ENCODE measurements around the gene ERC2.

The ERC2 gene

GRCh38 chr3:55720614-55721013 is 747.7 kb downstream of the ERC2 start:
- POLR2A ChIA-PET: no interaction called here

GRCh38 chr3:55719508-55719907 is 748.8 kb downstream of the ERC2 start:
- no peaks in the 10 kb centered on the region for H3K36me3 ChIP-seq (ENCODE audit: control insufficient read depth in 2 of 2, insufficient read depth in 1 of 2, low read length in 2 of 2)
- TF ChIP-seq KLF8 (tag by site-specific recombination; IDR thresholded peaks at IDR 0.05) (no peak), ZNF830 (tag by site-specific recombination; IDR thresholded peaks at IDR 0.05; ENCODE audit: low read depth) (no peak), ZNF558 (tag by site-specific recombination; IDR thresholded peaks at IDR 0.05) (no peak), ZNF391 (tag by site-specific recombination; IDR thresholded peaks at IDR 0.05; ENCODE audit: borderline replicate concordance, low read depth) (no peak), PRDM10 (tag by site-specific recombination; IDR thresholded peaks at IDR 0.05) (peak; percentile 70), BCL6B (tag by site-specific recombination; IDR thresholded peaks at IDR 0.05) (no peak), FEZF1 (tag by site-specific recombination; IDR thresholded peaks at IDR 0.05) (peak; percentile 51), ZIC2 (tag by site-specific recombination; IDR thresholded peaks at IDR 0.05) (no peak)
- H3K4me3 ChIP-seq (ENCODE audit: low read depth, low read length): no peak overlapping the region
- H3K27ac ChIP-seq (ENCODE audit: extremely low read depth, low read depth, low read length): no peak overlapping the region
- H3K9me3 ChIP-seq (ENCODE audit: control insufficient read depth, insufficient read depth, low read depth, low read length): no peaks in the 10 kb centered on the region
- CTCF ChIA-PET: interaction anchor here (0.5 to 0.6 kb wide), 2 partner anchors 11 to 532 kb away, joined by 3 to 4 read pairs; no protein-coding TSS in a partner anchor
- peaks cover 5% of the 10 kb centered on the region; the same call in 1 of the 2 replicates for H3K4me1 ChIP-seq (ENCODE audit: control insufficient read depth, insufficient read depth, low read length)
- POLR2A ChIA-PET: no interaction called here

More at GRCh38 chr3:55720614-55721013, 747.7 kb downstream of the ERC2 start:
- no peak overlapping the region for H3K4me3 ChIP-seq (ENCODE audit: low read depth, low read length)
- no peaks in the 10 kb centered on the region for H3K36me3 ChIP-seq (ENCODE audit: control insufficient read depth in 2 of 2, insufficient read depth in 1 of 2, low read length in 2 of 2)
- CTCF ChIA-PET: interaction anchor here (0.6 to 0.8 kb wide), 3 partner anchors 34 to 518 kb away, joined by 3 to 6 read pairs (median 3); no protein-coding TSS in a partner anchor
- TF ChIP-seq ZNF529 (tag by site-specific recombination; IDR thresholded peaks at IDR 0.05; ENCODE audit: insufficient replicate concordance) (no peak), ZNF654 (tag by site-specific recombination; IDR thresholded peaks at IDR 0.05; ENCODE audit: low read depth) (peak; percentile 18; the same call in 1 of the 2 replicates)
- H3K9me3 ChIP-seq (ENCODE audit: control insufficient read depth, insufficient read depth, low read depth, low read length): no peaks in the 10 kb centered on the region
- no peak overlapping the region for H3K27ac ChIP-seq (ENCODE audit: extremely low read depth, low read depth, low read length)
- H3K4me1 ChIP-seq (ENCODE audit: control insufficient read depth, insufficient read depth, low read length): peaks cover 5% of the 10 kb centered on the region; the same call in 1 of the 2 replicates

GRCh38 chr3:55719006-55719405 is 749.3 kb downstream of the ERC2 start:
- H3K4me3 ChIP-seq (ENCODE audit: low read depth, low read length): no peak overlapping the region
- no peak overlapping the region for H3K27ac ChIP-seq (ENCODE audit: extremely low read depth, low read depth, low read length)
- H3K9me3 ChIP-seq (ENCODE audit: control insufficient read depth, insufficient read depth, low read depth, low read length): no peaks in the 10 kb centered on the region
- CTCF ChIA-PET: interaction anchor here (0.5 kb wide), 1 partner anchor 532 kb away, joined by 3 read pairs; no protein-coding TSS in a partner anchor
- no peaks in the 10 kb centered on the region for H3K36me3 ChIP-seq (ENCODE audit: control insufficient read depth in 2 of 2, insufficient read depth in 1 of 2, low read length in 2 of 2)
- POLR2A ChIA-PET: no interaction called here
- H3K4me1 ChIP-seq (ENCODE audit: control insufficient read depth, insufficient read depth, low read length): peaks cover 5% of the 10 kb centered on the region; the same call in 1 of the 2 replicates
- no peak for TF ChIP-seq PRDM2 (tag by site-specific recombination; IDR thresholded peaks at IDR 0.05; ENCODE audit: borderline replicate concordance)
- no peak for TF ChIP-seq ZBTB49 (tag by site-specific recombination; IDR thresholded peaks at IDR 0.05; ENCODE audit: low read depth)
- no peak for TF ChIP-seq ZNF830 (tag by site-specific recombination; IDR thresholded peaks at IDR 0.05; ENCODE audit: low read depth)
- no peak for TF ChIP-seq ZNF133 (tag by site-specific recombination; IDR thresholded peaks at IDR 0.05)
- TF ChIP-seq PRDM1 (tag by site-specific recombination; IDR thresholded peaks at IDR 0.05): no peak
- no peak for TF ChIP-seq ZIC2 (tag by site-specific recombination; IDR thresholded peaks at IDR 0.05)
- no peak for TF ChIP-seq FEZF1 (tag by site-specific recombination; IDR thresholded peaks at IDR 0.05)
- TF ChIP-seq ZNF626 (tag by site-specific recombination; IDR thresholded peaks at IDR 0.05): no peak

Data from HEK293 (cell line).